OCI-LY1 (cell line): ENCODE measurements around the gene EVC.

Experiments
- EZH2 ChIP-seq: fragments of 200-600 bp; sonication (generic), shearing (Covaris generic); IDR thresholded peaks from 2 replicates; pipeline ENCODE4 v1.8.0; 2017; ENCODE audit warnings: borderline replicate concordance, mixed run types, mild to moderate bottlenecking, antibody characterized with exemption, low read length, moderate library complexity, mixed read lengths
- TF ChIP-seq, protein P1 (sequence below): fragments of 200-600 bp; sonication (generic), shearing (Covaris generic); IDR thresholded peaks from 2 replicates; pipeline ENCODE4 v1.5.1; 2017; ENCODE audit warnings: mild to moderate bottlenecking, antibody characterized with exemption, low read length, moderate library complexity, mixed read lengths

DNA sequence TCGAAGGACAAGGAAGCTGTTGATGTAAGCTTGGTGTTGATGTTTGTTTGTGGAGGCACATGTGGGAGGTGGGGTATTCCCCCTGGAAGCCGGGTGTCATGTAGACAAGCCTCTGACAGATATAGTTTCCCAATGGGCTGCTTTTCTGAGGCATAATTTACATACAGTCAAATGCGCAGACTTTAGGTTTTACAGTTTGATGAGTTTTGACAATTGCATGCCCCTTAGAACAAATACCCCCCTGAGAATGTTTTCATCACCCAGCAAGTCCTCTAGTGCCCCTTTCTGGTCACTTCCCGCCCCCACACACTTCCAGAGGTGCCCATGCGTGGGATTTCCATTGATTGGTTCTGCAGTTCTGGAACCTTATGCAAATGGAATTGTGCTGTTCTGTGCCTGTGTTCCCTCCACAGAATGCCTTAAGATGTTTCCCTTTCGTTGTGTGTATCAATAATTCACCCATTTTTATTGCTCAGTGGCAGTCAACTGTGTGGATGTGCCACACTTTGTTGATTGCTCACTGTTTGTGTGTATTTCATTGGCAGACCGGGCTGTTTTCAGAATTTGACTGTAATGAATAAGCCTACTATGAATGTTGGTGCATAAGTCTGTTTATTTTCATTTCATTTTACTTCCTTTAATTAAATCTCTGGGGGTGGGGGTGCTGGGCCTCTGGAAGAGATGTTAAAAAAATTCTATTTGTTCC lies 8.5 kb downstream of the EVC start:
- TF ChIP-seq, protein P1, sequence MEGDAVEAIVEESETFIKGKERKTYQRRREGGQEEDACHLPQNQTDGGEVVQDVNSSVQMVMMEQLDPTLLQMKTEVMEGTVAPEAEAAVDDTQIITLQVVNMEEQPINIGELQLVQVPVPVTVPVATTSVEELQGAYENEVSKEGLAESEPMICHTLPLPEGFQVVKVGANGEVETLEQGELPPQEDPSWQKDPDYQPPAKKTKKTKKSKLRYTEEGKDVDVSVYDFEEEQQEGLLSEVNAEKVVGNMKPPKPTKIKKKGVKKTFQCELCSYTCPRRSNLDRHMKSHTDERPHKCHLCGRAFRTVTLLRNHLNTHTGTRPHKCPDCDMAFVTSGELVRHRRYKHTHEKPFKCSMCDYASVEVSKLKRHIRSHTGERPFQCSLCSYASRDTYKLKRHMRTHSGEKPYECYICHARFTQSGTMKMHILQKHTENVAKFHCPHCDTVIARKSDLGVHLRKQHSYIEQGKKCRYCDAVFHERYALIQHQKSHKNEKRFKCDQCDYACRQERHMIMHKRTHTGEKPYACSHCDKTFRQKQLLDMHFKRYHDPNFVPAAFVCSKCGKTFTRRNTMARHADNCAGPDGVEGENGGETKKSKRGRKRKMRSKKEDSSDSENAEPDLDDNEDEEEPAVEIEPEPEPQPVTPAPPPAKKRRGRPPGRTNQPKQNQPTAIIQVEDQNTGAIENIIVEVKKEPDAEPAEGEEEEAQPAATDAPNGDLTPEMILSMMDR, result no peak
- TF ChIP-seq EZH2, result no peak
